SH-SY5Y (cell line): Measurements from ENCODE around the gene FOXA3.

Experiments used
- GATA2 ChIP-seq: IDR thresholded peaks from 2 replicates; pipeline ENCODE4 v1.6.1; 2011; ENCODE audit warnings: mild to moderate bottlenecking, low read depth, low read length
- GATA3 ChIP-seq: IDR thresholded peaks from 2 replicates; pipeline ENCODE4 v1.6.1; 2011; ENCODE audit warnings: low read depth, mild to moderate bottlenecking, low read length, moderate library complexity

DNA sequence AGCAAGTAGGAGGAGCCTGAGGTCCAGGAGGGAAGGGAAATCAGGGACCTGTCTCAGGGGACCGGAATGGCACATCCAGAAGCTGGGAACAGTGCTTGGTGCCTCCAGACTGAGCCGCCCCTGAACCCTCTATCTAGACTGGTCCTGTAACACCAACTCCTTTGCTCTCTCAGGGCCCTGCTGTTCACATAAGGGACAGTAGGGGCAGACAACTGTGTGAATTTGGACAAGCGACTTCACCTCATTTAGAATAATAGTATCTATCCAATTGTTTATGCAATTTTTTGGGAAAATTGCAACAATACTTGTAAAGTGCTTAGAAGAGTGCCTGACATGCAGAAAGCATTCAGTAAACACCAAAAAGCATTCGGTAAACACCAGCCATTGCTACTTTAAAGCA, 15.2 kb upstream of the FOXA3 start:
- TF ChIP-seq GATA2 (no peak), GATA3 (no peak)
